Right renal cortex interstitium (tissue), 3 donors: ENCODE results near the gene SDR42E1. TPM values are rescaled to one million over a fixed set of nuclear protein-coding genes. Genes with fewer than 3 reads are reported as not detected.

Experiments used
- DNase-seq, 3 donors: peaks; one replicate each; pipeline ENCODE4 v3.0.0-alpha.2; 2013; ENCODE audit warnings: low read depth in 3 of 3, low spot score in 2 of 3
- polyA plus RNA-seq, 3 donors: library from polyadenylated mRNA; unstranded; fragments of 120-200 nt; gene quantifications; one replicate each; pipeline ENCODE4 v1.2.1, GENCODE V29; 2013; ENCODE audit not compliant: insufficient read length in 3 of 3

The SDR42E1 gene
- polyA plus RNA-seq, result 10 to 100 TPM; 13.0 to 14.9 (median 14.6) TPM

- DNase-seq, result peak in 1 of 3 donors; percentile 59
Measured at GRCh38 chr16:82011199-82011641, at the start of gene SDR42E1. SDR42E1 (minus strand) TSS chr16:82011470; CDS start chr16:82000858, 10,612 bp downstream.

- no peak for DNase-seq
Measured at GRCh38 chr16:82059983-82060421, 48.7 kb upstream of the SDR42E1 start.

GRCh38 chr16:82059161-82059982 lies 48.1 kb upstream of the SDR42E1 start:
- no peak for DNase-seq

GRCh38 chr16:82056550-82056896 lies 45.3 kb upstream of the SDR42E1 start:
- DNase-seq, result no peak

- no peak for DNase-seq
Measured at GRCh38 chr16:82055728-82056549, 44.7 kb upstream of the SDR42E1 start.

- DNase-seq, result no peak
Measured at GRCh38 chr16:82055117-82055516, 43.8 kb upstream of the SDR42E1 start.

- DNase-seq, result no peak
Measured at GRCh38 chr16:82051656-82052055, 40.4 kb upstream of the SDR42E1 start.

- DNase-seq, result no peak
Measured at GRCh38 chr16:82050909-82051357, 39.7 kb upstream of the SDR42E1 start.

- DNase-seq, result no peak
Measured at GRCh38 chr16:82050506-82050905, 39.2 kb upstream of the SDR42E1 start.

- DNase-seq, result no peak
Measured at GRCh38 chr16:82049484-82049883, 38.2 kb upstream of the SDR42E1 start.

GRCh38 chr16:82047787-82048186 lies 36.5 kb upstream of the SDR42E1 start:
- DNase-seq, result no peak

- DNase-seq, result no peak
Measured at GRCh38 chr16:82047374-82047773, 36.1 kb upstream of the SDR42E1 start.

GRCh38 chr16:82046941-82047340 lies 35.7 kb upstream of the SDR42E1 start:
- DNase-seq, result no peak

GRCh38 chr16:82046541-82046940 lies 35.3 kb upstream of the SDR42E1 start:
- no peak for DNase-seq

GRCh38 chr16:82045465-82045864 lies 34.2 kb upstream of the SDR42E1 start:
- no peak for DNase-seq

- DNase-seq, result no peak
Measured at GRCh38 chr16:82044585-82044911, 33.3 kb upstream of the SDR42E1 start.

- peak in 2 of 3 donors; percentile 35 to 40 for DNase-seq
Measured at GRCh38 chr16:82043680-82044584, 32.7 kb upstream of the SDR42E1 start.

- DNase-seq, result no peak
Measured at GRCh38 chr16:82042846-82043245, 31.6 kb upstream of the SDR42E1 start.

GRCh38 chr16:82042144-82042543 lies 30.9 kb upstream of the SDR42E1 start:
- DNase-seq, result no peak

GRCh38 chr16:82041542-82041941 lies 30.3 kb upstream of the SDR42E1 start:
- no peak for DNase-seq

GRCh38 chr16:82040296-82040695 lies 29.0 kb upstream of the SDR42E1 start:
- DNase-seq, result no peak
